ENCODE data around the gene GPANK1. TPM values are rescaled to one million over a fixed set of nuclear protein-coding genes. Genes with fewer than 3 reads are reported as not detected.

Gene GPANK1
- total and polyA plus RNA-seq, 9 of the 15 experiments (the other 6 are each of a cell fraction or from before 2014, with no cell fraction given), result 32.2 to 111 (median 46.3) TPM

DNA sequence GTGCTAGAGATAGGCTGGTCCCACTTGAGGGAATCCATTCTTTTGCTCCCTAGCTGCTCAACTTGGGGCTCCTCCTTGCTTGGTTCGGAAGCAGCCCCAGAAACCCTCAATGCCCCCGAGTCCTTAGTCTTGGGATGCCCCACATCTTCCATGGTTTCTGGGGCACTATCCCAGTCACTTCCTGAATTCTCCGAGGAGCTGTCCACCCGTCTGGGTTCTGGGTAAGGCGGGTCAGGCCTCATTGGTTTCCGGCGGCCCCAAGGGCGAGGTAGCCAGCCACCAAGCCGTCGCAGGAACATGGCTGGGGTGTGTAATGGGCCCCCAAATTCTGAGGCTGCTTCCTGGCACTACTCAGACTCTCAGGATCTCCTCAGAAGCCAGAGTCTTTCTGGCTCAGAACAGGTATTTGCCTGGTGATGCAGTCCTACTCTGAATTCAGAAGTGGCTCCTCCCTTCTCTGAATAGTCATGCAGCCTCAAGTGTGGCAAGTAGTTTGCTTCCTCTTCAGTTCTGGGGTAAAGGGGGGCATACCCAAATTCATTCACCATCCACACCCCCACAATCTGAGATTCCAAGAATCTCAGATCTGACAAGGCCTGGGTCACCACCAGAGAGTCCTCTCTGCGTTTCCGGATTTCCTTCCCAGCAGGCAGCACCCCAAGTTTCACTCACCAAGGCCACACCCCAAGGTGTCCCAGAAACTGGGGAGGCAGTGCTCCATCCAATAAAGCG is 5.0 kb downstream of the GPANK1 start (continued):
- TF ChIP-seq E2F1 (CRISPR knock-in tag; IDR thresholded peaks at IDR 0.05), result peak; percentile 53; the same call in 1 of the 2 replicates
- no peak for TF ChIP-seq TAL1 (IDR thresholded peaks at IDR 0.05)
- TF ChIP-seq NR3C1 (CRISPR knock-in tag; IDR thresholded peaks at IDR 0.05), result no peak
- TF ChIP-seq HDGF (IDR thresholded peaks at IDR 0.05), result no peak; the same call in 1 of the 2 replicates
- TF ChIP-seq EP400 (IDR thresholded peaks at IDR 0.05), result no peak
- TF ChIP-seq, protein P1, sequence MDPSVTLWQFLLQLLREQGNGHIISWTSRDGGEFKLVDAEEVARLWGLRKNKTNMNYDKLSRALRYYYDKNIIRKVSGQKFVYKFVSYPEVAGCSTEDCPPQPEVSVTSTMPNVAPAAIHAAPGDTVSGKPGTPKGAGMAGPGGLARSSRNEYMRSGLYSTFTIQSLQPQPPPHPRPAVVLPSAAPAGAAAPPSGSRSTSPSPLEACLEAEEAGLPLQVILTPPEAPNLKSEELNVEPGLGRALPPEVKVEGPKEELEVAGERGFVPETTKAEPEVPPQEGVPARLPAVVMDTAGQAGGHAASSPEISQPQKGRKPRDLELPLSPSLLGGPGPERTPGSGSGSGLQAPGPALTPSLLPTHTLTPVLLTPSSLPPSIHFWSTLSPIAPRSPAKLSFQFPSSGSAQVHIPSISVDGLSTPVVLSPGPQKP (CRISPR knock-in tag; IDR thresholded peaks at IDR 0.05), result no peak
- TF ChIP-seq PBX2 (CRISPR knock-in tag; IDR thresholded peaks at IDR 0.05; ENCODE audit: low read depth), result no peak
- TF ChIP-seq PBX2 (tag; conservative IDR thresholded peaks at IDR 0.05; ENCODE audit: low read depth), result no peak
- TF ChIP-seq, protein P2, sequence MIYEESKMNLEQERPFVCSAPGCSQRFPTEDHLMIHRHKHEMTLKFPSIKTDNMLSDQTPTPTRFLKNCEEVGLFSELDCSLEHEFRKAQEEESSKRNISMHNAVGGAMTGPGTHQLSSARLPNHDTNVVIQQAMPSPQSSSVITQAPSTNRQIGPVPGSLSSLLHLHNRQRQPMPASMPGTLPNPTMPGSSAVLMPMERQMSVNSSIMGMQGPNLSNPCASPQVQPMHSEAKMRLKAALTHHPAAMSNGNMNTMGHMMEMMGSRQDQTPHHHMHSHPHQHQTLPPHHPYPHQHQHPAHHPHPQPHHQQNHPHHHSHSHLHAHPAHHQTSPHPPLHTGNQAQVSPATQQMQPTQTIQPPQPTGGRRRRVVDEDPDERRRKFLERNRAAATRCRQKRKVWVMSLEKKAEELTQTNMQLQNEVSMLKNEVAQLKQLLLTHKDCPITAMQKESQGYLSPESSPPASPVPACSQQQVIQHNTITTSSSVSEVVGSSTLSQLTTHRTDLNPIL (CRISPR knock-in tag; IDR thresholded peaks at IDR 0.05), result no peak
- TF ChIP-seq ZNF75A (CRISPR knock-in tag; IDR thresholded peaks at IDR 0.05), result no peak
- TF ChIP-seq SMARCA5 (IDR thresholded peaks at IDR 0.05), result no peak
- no peak for TF ChIP-seq BACH1 (tag; IDR thresholded peaks at IDR 0.05)
- no peak for TF ChIP-seq KHSRP (IDR thresholded peaks at IDR 0.05)
- TF ChIP-seq PHTF2 (CRISPR knock-in tag; IDR thresholded peaks at IDR 0.05), result no peak
- TF ChIP-seq SETDB1 (IDR thresholded peaks at IDR 0.05; ENCODE audit: low read length), result no peak
- TF ChIP-seq ARNT (IDR thresholded peaks at IDR 0.05), result no peak
- TF ChIP-seq ZNF740 (CRISPR knock-in tag; IDR thresholded peaks at IDR 0.05), result no peak; the same call in none of the 2 replicates
- TF ChIP-seq ZNF740 (tag; IDR thresholded peaks at IDR 0.05), result no peak; a peak in 1 of 4 replicates
- no peak for TF ChIP-seq SOX6 (IDR thresholded peaks at IDR 0.05)
- peak; percentile 39; the same call in 1 of the 2 replicates for TF ChIP-seq ZNF431 (CRISPR knock-in tag; IDR thresholded peaks at IDR 0.05)
- no peak for TF ChIP-seq CHD2 (IDR thresholded peaks at IDR 0.05; ENCODE audit: low read depth, low read length)
- TF ChIP-seq, protein P3, sequence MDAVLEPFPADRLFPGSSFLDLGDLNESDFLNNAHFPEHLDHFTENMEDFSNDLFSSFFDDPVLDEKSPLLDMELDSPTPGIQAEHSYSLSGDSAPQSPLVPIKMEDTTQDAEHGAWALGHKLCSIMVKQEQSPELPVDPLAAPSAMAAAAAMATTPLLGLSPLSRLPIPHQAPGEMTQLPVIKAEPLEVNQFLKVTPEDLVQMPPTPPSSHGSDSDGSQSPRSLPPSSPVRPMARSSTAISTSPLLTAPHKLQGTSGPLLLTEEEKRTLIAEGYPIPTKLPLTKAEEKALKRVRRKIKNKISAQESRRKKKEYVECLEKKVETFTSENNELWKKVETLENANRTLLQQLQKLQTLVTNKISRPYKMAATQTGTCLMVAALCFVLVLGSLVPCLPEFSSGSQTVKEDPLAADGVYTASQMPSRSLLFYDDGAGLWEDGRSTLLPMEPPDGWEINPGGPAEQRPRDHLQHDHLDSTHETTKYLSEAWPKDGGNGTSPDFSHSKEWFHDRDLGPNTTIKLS (IDR thresholded peaks at IDR 0.05; ENCODE audit: borderline replicate concordance, low read depth), result no peak; the same call in 1 of the 2 replicates
